GM23338 (cell line): ENCODE results near the gene ZNF664. TPM values are rescaled to one million over a fixed set of nuclear protein-coding genes. Genes with fewer than 3 reads are reported as not detected.

ENCODE experiments used
- ATAC-seq: fragments of 200-7000 bp; cut with Tn5 transposase; 3 replicates; pipeline ENCODE4 v1.9.1; 2020
- DNase-seq: peaks from one replicate; pipeline ENCODE4 v3.0.0-alpha.2; 2015; ENCODE audit warnings: low spot score
- H2AFZ ChIP-seq: fragments of 200-600 bp; sonication (generic); 2 replicates; pipeline ENCODE4 v1.8.0; 2016; ENCODE audit warnings: antibody characterized with exemption, mild to moderate bottlenecking, moderate library complexity
- H3F3A ChIP-seq: fragments of 200-600 bp; sonication (generic); replicated peaks from 2 replicates; pipeline ENCODE4 v1.8.0; 2017; ENCODE audit warnings: antibody characterized with exemption, mixed run types, low read depth
- H3K27ac ChIP-seq: fragments of 200-600 bp; sonication (generic); 2 replicates; pipeline ENCODE4 v1.6.1; 2016; ENCODE audit warnings: low read depth
- H3K27me3 ChIP-seq: fragments of 200-600 bp; sonication (generic); 2 replicates; pipeline ENCODE4 v1.8.0; 2016; ENCODE audit warnings: mild to moderate bottlenecking, mixed run types, moderate library complexity; ENCODE audit not compliant: insufficient read depth
- H3K36me3 ChIP-seq: fragments of 200-600 bp; sonication (generic); 2 replicates; pipeline ENCODE4 v1.8.0; 2016; ENCODE audit warnings: mild to moderate bottlenecking; ENCODE audit not compliant: insufficient read depth
- H3K4me1 ChIP-seq: fragments of 200-600 bp; sonication (generic); 2 replicates; pipeline ENCODE4 v1.8.0; 2016; ENCODE audit warnings: mild to moderate bottlenecking, moderate library complexity; ENCODE audit not compliant: insufficient read depth
- H3K4me2 ChIP-seq: fragments of 200-600 bp; sonication (generic); 2 replicates; pipeline ENCODE4 v1.7.1; 2017; ENCODE audit warnings: mixed run types
- H3K4me3 ChIP-seq: fragments of 200-600 bp; sonication (generic); 2 replicates; pipeline ENCODE4 v1.6.1; 2016; ENCODE audit warnings: mixed run types
- H3K79me2 ChIP-seq: fragments of 200-600 bp; sonication (generic); replicated peaks from 2 replicates; pipeline ENCODE4 v1.8.0; 2017; ENCODE audit warnings: mild to moderate bottlenecking; ENCODE audit not compliant: insufficient read depth
- H3K9me2 ChIP-seq: fragments of 200-600 bp; sonication (generic); 2 replicates; pipeline ENCODE4 v1.8.0; 2017; ENCODE audit not compliant: insufficient read depth
- H4K20me1 ChIP-seq: fragments of 200-600 bp; sonication (generic); replicated peaks from 2 replicates; pipeline ENCODE4 v1.8.0; 2017; ENCODE audit warnings: mild to moderate bottlenecking; ENCODE audit not compliant: insufficient read depth
- H3K27ac Mint-ChIP-seq: 2 replicates; pipeline ENCODE4 v1.8.0; 2020; ENCODE audit warnings: inconsistent platforms, mild to moderate bottlenecking, moderate library complexity, mixed read lengths
- H3K27me3 Mint-ChIP-seq: 3 replicates; pipeline ENCODE4 v1.8.0; 2022; ENCODE audit warnings: low read depth, mild to moderate bottlenecking, moderate library complexity, mixed read lengths, inconsistent platforms; ENCODE audit not compliant: insufficient read depth, poor library complexity
- H3K36me3 Mint-ChIP-seq: 3 replicates; pipeline ENCODE4 v1.8.0; 2021; ENCODE audit warnings: low read depth, mild to moderate bottlenecking, inconsistent platforms, moderate library complexity, mixed read lengths
- H3K4me1 Mint-ChIP-seq: 3 replicates; pipeline ENCODE4 v1.8.0; 2020; ENCODE audit warnings: mild to moderate bottlenecking, inconsistent platforms, mixed read lengths
- H3K4me3 Mint-ChIP-seq: 3 replicates; pipeline ENCODE4 v1.8.0; 2021; ENCODE audit warnings: moderate library complexity, mild to moderate bottlenecking, inconsistent platforms, mixed read lengths
- H3K9me3 Mint-ChIP-seq: 3 replicates; pipeline ENCODE4 v1.8.0; 2020; ENCODE audit warnings: moderate library complexity, mild to moderate bottlenecking, inconsistent platforms, mixed read lengths
- CREB1 ChIP-seq: fragments of 250-450 bp; sonication (Bioruptor Pico); IDR thresholded peaks from 2 replicates; pipeline ENCODE4 v1.5.0; 2020; ENCODE audit warnings: low read depth, mild to moderate bottlenecking, moderate library complexity
- CTCF ChIP-seq, 2 experiments: fragments of 200-600 bp in 1 of 2; sonication (generic) in 1 of 2; conservative IDR thresholded peaks; 2 replicates each; pipeline versions ENCODE4 v1.5.1 to v1.6.1; 2016 to 2017; ENCODE audit warnings: antibody characterized with exemption in 2 of 2, low read depth in 2 of 2, mild to moderate bottlenecking in 2 of 2, moderate library complexity in 1 of 2
- ETS1 ChIP-seq: IDR thresholded peaks from 2 replicates; pipeline ENCODE4 v1.6.1; 2016; ENCODE audit warnings: antibody characterized with exemption
- EZH2 ChIP-seq: fragments of 200-600 bp; sonication (generic); IDR thresholded peaks from one replicate; pipeline ENCODE4 v1.8.0; 2017; ENCODE audit warnings: antibody characterized with exemption, mild to moderate bottlenecking, low read depth; ENCODE audit not compliant: unreplicated experiment
- EZH2phosphoT487 ChIP-seq: fragments of 200-600 bp; sonication (generic); IDR thresholded peaks from one replicate; pipeline ENCODE4 v1.8.1; 2018; ENCODE audit warnings: antibody characterized with exemption; ENCODE audit not compliant: unreplicated experiment
- JUNB ChIP-seq: IDR thresholded peaks from one replicate; pipeline ENCODE4 v1.6.1; 2016; ENCODE audit warnings: antibody characterized with exemption; ENCODE audit not compliant: unreplicated experiment
- NANOG ChIP-seq: IDR thresholded peaks from 2 replicates; pipeline ENCODE4 v1.6.1; 2016; ENCODE audit warnings: antibody characterized with exemption, borderline replicate concordance
- POLR2AphosphoS5 ChIP-seq: IDR thresholded peaks from 2 replicates; pipeline ENCODE4 v1.6.1; 2016; ENCODE audit warnings: antibody characterized with exemption, low read depth
- ZNF331 ChIP-seq: fragments of 250-450 bp; sonication (Bioruptor Pico); IDR thresholded peaks from 2 replicates; pipeline ENCODE4 v1.5.0; 2020; ENCODE audit warnings: low read depth, mild to moderate bottlenecking, moderate library complexity
- ZNF462 ChIP-seq: fragments of 250-450 bp; sonication (Bioruptor Pico); IDR thresholded peaks from 2 replicates; pipeline ENCODE4 v1.5.0; 2020; ENCODE audit warnings: mild to moderate bottlenecking, moderate library complexity
- polyA plus RNA-seq: library from polyadenylated mRNA; unstranded; fragments of >200 nt; fragmentation: Nextera tagmentation; extraction: Ambion mirVana; gene quantifications from 2 replicates; pipeline ENCODE4 v1.2.1, GENCODE V29; 2016
- total RNA-seq: library from RNA; depleted of rRNA; stranded (reverse); fragments of >200 nt; shearing (Covaris generic); gene quantifications from 2 replicates; pipeline ENCODE4 v1.2.3, GENCODE V29; 2014

Gene ZNF664
- total and polyA plus RNA-seq, 2 experiments from 2014 or later = 8.1 to 35.2 TPM

- no peak for TF ChIP-seq ZNF331 (CRISPR knock-in tag)
- no peak for TF ChIP-seq CREB1 (CRISPR knock-in tag)
- no peak for TF ChIP-seq POLR2AphosphoS5
- TF ChIP-seq ETS1 = no peak
- TF ChIP-seq EZH2 = no peak
- no peak for TF ChIP-seq ZNF462 (CRISPR knock-in tag)
- no peak for TF ChIP-seq EZH2phosphoT487
- no peak for TF ChIP-seq NANOG
- TF ChIP-seq JUNB = no peak
- TF ChIP-seq CTCF (conservative IDR thresholded peaks at IDR 0.05; ENCODE audit: low read depth in 2 of 2) = no peak
- Mint-ChIP-seq H3K27ac (no peak overlapping the region), H3K4me1 (no peaks in the 10 kb centered on the region), H3K36me3 (peaks cover 4% of the 10 kb centered on the region; the same call in 2 of the 3 replicates), H3K9me3 (peaks cover 17% of the 10 kb centered on the region), H3K27me3 (peaks cover 6% of the 10 kb centered on the region), H3K4me3 (no peak overlapping the region)
- Histone ChIP-seq H4K20me1 (no peaks in the 10 kb centered on the region), H3F3A (no peaks in the 10 kb centered on the region), H3K4me1 (no peaks in the 10 kb centered on the region), H3K27ac (no peak overlapping the region), H3K79me2 (no peaks in the 10 kb centered on the region), H2AFZ (no peak overlapping the region), H3K4me3 (no peak overlapping the region), H3K36me3 (no peaks in the 10 kb centered on the region), H3K27me3 (no peaks in the 10 kb centered on the region), H3K9me2 (no peaks in the 10 kb centered on the region), H3K4me2 (no peak overlapping the region)
- no peak for ATAC-seq
- DNase-seq = no peak
These were observed 51.8 kb downstream of the ZNF664 start for GRCh38 chr12:124024776-124025175.
